C4-2B (cell line): ENCODE measurements around the gene NTRK3.

Experiments
- H3K27ac ChIP-seq: fragments of 450-650 bp; 2 replicates; pipeline ENCODE4 v1.5.1; 2017
- CTCF ChIP-seq: fragments of 450-650 bp; conservative IDR thresholded peaks from 2 replicates; pipeline ENCODE4 v1.5.1; 2017; ENCODE audit warnings: mild to moderate bottlenecking
- ZFX ChIP-seq: fragments of 450-650 bp; IDR thresholded peaks from 2 replicates; pipeline ENCODE4 v1.6.1; 2017

NTRK3 gene

GRCh38 chr15:87877114-87877810, 379.3 kb downstream of the NTRK3 start:
- TF ChIP-seq ZFX (no peak), CTCF (no peak)

GRCh38 chr15:87874896-87875711, 381.4 kb downstream of the NTRK3 start:
- no peak overlapping the region for H3K27ac ChIP-seq
- TF ChIP-seq ZFX, result no peak
- TF ChIP-seq CTCF, result no peak

More at GRCh38 chr15:87877114-87877810, 379.3 kb downstream of the NTRK3 start:
- no peak overlapping the region for H3K27ac ChIP-seq

- TF ChIP-seq ZFX, result no peak
- TF ChIP-seq CTCF, result no peak
- H3K27ac ChIP-seq, result no peak overlapping the region
These were observed 383.0 kb downstream of the NTRK3 start for GRCh38 chr15:87873516-87873915.

GRCh38 chr15:87871731-87872320, 384.7 kb downstream of the NTRK3 start:
- TF ChIP-seq ZFX, result no peak
- no peak for TF ChIP-seq CTCF
- no peak overlapping the region for H3K27ac ChIP-seq

DNA sequence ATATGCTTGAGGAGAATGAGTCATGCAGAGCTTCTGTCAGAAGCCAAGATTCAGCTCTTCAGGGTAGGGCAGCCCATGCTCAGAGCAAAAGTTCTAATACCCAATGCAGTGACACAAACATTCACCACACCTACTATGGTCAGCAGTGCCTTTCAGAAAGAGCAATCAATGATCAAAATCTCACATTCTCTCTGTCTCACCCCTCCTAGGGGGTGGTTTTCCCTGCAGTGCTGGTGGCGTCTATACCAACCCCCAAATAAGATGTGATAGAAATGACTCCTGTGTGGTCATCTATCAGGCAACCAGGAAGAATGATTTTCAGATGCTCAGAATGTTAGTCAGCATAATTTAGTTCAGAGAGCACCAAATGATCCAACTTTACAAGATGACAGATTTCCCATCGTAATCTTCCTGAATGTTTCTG, 385.3 kb downstream of the NTRK3 start:
- H3K27ac ChIP-seq, result no peak overlapping the region

DNA sequence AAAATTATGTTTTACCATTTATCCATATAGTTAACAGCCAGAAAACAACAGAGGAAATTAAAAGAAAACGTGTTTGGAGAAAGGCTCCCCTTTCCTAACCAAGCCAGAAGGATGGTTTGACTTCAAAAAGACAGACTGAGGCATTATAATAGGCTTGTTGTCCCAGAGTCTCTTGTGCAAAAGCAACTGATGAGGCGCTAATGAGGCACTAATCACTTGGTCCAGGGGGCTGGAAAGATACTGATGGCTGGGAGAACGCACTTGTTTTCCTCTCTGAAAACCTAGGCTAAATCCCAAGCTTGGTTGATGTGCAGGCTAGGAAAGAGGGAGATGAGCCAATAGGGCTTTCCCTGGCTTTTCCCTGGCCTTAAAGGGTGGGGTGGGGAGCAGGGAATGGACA, 389.6 kb downstream of the NTRK3 start:
- no peak for TF ChIP-seq CTCF
- TF ChIP-seq ZFX, result no peak
- no peak overlapping the region for H3K27ac ChIP-seq

More for the DNA sequence above, 385.3 kb downstream of the NTRK3 start:
- TF ChIP-seq ZFX, result no peak
- TF ChIP-seq CTCF, result no peak

GRCh38 chr15:87863152-87863551, 393.4 kb downstream of the NTRK3 start:
- H3K27ac ChIP-seq, result no peak overlapping the region
- TF ChIP-seq CTCF (no peak), ZFX (no peak)
